ENCODE results near the gene STAC. TPM values are rescaled to one million over a fixed set of nuclear protein-coding genes. Genes with fewer than 3 reads are reported as not detected.

STAC gene
- total and polyA plus RNA-seq, 2 donors from 2014 or later = 3.2 to 6.2 TPM

DNA sequence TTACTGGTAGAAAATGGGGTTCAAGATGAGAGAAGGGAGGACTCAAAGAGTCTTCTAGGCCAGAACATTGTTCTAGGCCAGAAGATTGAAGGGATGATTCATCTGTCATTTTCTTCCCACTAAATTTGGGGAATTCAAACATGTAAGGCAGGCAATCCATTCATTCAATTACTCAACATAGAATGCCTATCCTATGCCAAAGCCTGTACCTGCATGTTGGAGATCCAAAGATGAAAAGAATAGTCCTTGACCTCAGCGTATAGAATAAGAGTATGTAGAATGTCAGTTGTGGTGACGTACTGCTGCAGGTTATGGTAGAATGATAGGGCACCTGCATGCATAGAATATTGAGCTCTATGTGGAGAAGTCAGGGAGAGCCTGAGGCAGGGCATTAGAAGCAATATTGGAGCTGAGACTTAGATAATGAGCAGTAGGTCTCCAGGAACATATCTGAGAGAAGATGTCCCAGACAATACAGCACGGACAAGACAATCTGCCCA lies 49.7 kb downstream of the STAC start:
- H3K9ac ChIP-seq (ENCODE audit: low read length in 3 of 3) = no peak overlapping the region
- no peak overlapping the region for H3K27ac ChIP-seq (ENCODE audit: low read depth in 2 of 2, low read length in 2 of 2)
- DNase-seq (no peak), FAIRE-seq (no peak)
- H3K36me3 ChIP-seq (ENCODE audit: control insufficient read depth in 2 of 3, insufficient read depth in 3 of 3, low read length in 3 of 3) = no peaks in the 10 kb centered on the region
- no peaks in the 10 kb centered on the region for H3K9me3 ChIP-seq (ENCODE audit: control insufficient read depth in 2 of 3, insufficient read depth in 1 of 3, low read length in 3 of 3)
- H3K27me3 ChIP-seq (ENCODE audit: control insufficient read depth, insufficient read depth, low read length) = no peaks in the 10 kb centered on the region
- TF ChIP-seq, protein P1, sequence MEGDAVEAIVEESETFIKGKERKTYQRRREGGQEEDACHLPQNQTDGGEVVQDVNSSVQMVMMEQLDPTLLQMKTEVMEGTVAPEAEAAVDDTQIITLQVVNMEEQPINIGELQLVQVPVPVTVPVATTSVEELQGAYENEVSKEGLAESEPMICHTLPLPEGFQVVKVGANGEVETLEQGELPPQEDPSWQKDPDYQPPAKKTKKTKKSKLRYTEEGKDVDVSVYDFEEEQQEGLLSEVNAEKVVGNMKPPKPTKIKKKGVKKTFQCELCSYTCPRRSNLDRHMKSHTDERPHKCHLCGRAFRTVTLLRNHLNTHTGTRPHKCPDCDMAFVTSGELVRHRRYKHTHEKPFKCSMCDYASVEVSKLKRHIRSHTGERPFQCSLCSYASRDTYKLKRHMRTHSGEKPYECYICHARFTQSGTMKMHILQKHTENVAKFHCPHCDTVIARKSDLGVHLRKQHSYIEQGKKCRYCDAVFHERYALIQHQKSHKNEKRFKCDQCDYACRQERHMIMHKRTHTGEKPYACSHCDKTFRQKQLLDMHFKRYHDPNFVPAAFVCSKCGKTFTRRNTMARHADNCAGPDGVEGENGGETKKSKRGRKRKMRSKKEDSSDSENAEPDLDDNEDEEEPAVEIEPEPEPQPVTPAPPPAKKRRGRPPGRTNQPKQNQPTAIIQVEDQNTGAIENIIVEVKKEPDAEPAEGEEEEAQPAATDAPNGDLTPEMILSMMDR (IDR thresholded peaks at IDR 0.05; ENCODE audit: borderline replicate concordance, extremely low read depth, insufficient read depth) = no peak
- peaks cover 0 to 4% (median 0%) of the 10 kb centered on the region in 3 donors for H3K4me1 ChIP-seq (ENCODE audit: control insufficient read depth in 2 of 3, insufficient read depth in 2 of 3, low read depth in 1 of 3, low read length in 3 of 3)
- no peak overlapping the region for H3K4me3 ChIP-seq (ENCODE audit: low read length in 3 of 3)
- intact Hi-C loops (cut with DNase I) = no loop called here

DNA sequence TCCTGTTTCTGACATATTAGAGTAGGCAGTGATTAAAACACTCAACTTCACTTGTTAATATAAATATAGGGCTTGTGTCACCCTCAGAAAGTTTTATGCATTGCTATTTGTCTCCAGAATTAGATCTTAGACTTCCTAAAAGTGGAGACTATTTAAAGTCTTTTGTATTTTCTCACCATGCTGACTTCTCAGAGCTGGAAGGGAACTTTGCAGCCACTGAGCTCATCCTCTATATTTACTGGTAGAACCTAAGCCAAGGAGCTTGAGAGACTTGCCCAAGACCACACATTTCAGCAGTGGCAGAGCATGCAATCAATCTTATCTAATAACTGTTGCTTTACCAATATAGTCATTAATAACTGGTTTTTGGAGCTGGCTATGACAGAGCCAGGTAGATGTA lies 53.2 kb downstream of the STAC start:
- TF ChIP-seq, protein P1 (IDR thresholded peaks at IDR 0.05; ENCODE audit: borderline replicate concordance, extremely low read depth, insufficient read depth) = no peak
- Histone ChIP-seq H3K4me3 (ENCODE audit: low read length in 3 of 3) (no peak overlapping the region), H3K4me1 (ENCODE audit: control insufficient read depth in 2 of 3, insufficient read depth in 2 of 3, low read depth in 1 of 3, low read length in 3 of 3) (peaks cover 0 to 4% (median 0%) of the 10 kb centered on the region in 3 donors), H3K9me3 (ENCODE audit: control insufficient read depth in 2 of 3, insufficient read depth in 1 of 3, low read length in 3 of 3) (no peaks in the 10 kb centered on the region), H3K27ac (ENCODE audit: low read depth in 2 of 2, low read length in 2 of 2) (no peak overlapping the region), H3K36me3 (ENCODE audit: control insufficient read depth in 2 of 3, insufficient read depth in 3 of 3, low read length in 3 of 3) (no peaks in the 10 kb centered on the region), H3K27me3 (ENCODE audit: control insufficient read depth, insufficient read depth, low read length) (no peaks in the 10 kb centered on the region), H3K9ac (ENCODE audit: low read length in 3 of 3) (no peak overlapping the region)
- no peak for DNase-seq
- intact Hi-C loops (cut with DNase I) = no loop called here
- FAIRE-seq = no peak

DNA sequence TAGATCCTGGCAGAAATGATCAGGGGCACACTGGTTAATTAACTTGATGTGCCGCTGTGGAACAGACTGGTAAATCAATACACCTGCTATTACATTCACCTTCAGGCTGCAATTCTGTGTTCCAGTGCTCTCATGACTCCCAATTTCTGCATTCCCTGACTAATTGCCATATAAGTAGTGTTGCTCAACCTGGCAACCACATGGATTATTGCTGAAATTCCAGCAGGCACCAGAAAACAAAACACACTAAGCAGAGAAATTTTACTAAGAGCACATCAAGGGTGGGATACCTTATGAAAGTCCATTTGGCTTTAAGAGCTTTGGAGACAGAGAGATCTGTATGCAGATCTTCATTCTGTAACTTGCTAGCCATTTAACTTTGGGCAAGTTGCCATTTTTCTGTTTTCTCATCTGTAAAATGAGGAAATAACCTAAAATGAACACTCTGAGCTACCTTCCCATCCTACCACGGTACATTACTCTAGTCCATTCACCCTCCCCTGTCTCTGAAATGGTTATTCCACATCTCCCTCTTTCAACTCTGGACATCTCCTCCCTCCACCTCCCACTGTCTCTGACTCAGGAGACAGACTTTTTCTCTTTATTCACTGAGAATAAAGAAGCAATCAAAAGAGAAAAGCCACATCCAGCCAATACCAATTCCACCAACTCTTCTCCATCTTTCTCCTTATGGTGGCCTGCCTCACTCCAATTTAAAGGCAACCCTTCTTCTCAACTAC lies 54.6 kb downstream of the STAC start:
- TF ChIP-seq, protein P1 (IDR thresholded peaks at IDR 0.05; ENCODE audit: borderline replicate concordance, extremely low read depth, insufficient read depth) = no peak
- no peak overlapping the region for H3K4me3 ChIP-seq (ENCODE audit: low read length in 3 of 3)
- H3K36me3 ChIP-seq (ENCODE audit: control insufficient read depth in 2 of 3, insufficient read depth in 3 of 3, low read length in 3 of 3) = no peaks in the 10 kb centered on the region
- peak overlapping the region in 1 of 2 donors; percentile 60 for H3K27ac ChIP-seq (ENCODE audit: low read depth in 2 of 2, low read length in 2 of 2)
- H3K9me3 ChIP-seq (ENCODE audit: control insufficient read depth in 2 of 3, insufficient read depth in 1 of 3, low read length in 3 of 3) = no peaks in the 10 kb centered on the region
- no peaks in the 10 kb centered on the region for H3K27me3 ChIP-seq (ENCODE audit: control insufficient read depth, insufficient read depth, low read length)
- intact Hi-C loops (cut with DNase I) = no loop called here
- no peak overlapping the region for H3K9ac ChIP-seq (ENCODE audit: low read length in 3 of 3)
- FAIRE-seq (no peak), DNase-seq (peak in 2 of 5 donors; percentile 6 to 9)
- H3K4me1 ChIP-seq (ENCODE audit: control insufficient read depth in 2 of 3, insufficient read depth in 2 of 3, low read depth in 1 of 3, low read length in 3 of 3) = peaks cover 0 to 4% (median 0%) of the 10 kb centered on the region in 3 donors
